Trophoblast cell (in vitro differentiated cells and primary cell): ENCODE results near the gene CD200R1L.
A peak's percentile ranks its signal among the peaks of the same experiment; 100 is the strongest.

Experiments used
- DNase-seq, 2 donors: peaks; one replicate each; pipeline ENCODE4 v3.0.0-alpha.2; 2016
- H2AFZ ChIP-seq: 2 replicates; pipeline ENCODE4 v1.6.1; 2013; ENCODE audit warnings: low read length, moderate library complexity, mild to moderate bottlenecking; ENCODE audit not compliant: insufficient read depth, poor library complexity
- H2AK5ac ChIP-seq: 2 replicates; pipeline ENCODE4 v1.6.1; 2013; ENCODE audit warnings: mild to moderate bottlenecking, low read length
- H2BK120ac ChIP-seq: 2 replicates; pipeline ENCODE4 v1.6.1; 2013; ENCODE audit warnings: low read length, mild to moderate bottlenecking, moderate library complexity; ENCODE audit not compliant: insufficient read depth, poor library complexity
- H2BK12ac ChIP-seq: 2 replicates; pipeline ENCODE4 v1.6.1; 2013; ENCODE audit warnings: mild to moderate bottlenecking, low read length, moderate library complexity
- H2BK5ac ChIP-seq: 2 replicates; pipeline ENCODE4 v1.6.1; 2013; ENCODE audit warnings: low read length, low read depth, moderate library complexity, mild to moderate bottlenecking; ENCODE audit not compliant: poor library complexity
- H3K14ac ChIP-seq: 2 replicates; pipeline ENCODE4 v1.6.1; 2013; ENCODE audit warnings: mild to moderate bottlenecking, low read length
- H3K18ac ChIP-seq: 2 replicates; pipeline ENCODE4 v1.6.1; 2013; ENCODE audit warnings: mild to moderate bottlenecking, low read length
- H3K23ac ChIP-seq: 2 replicates; pipeline ENCODE4 v1.6.1; 2013; ENCODE audit warnings: low read length
- H3K27ac ChIP-seq: 2 replicates; pipeline ENCODE4 v1.5.1; 2013; ENCODE audit warnings: low read depth, mild to moderate bottlenecking, inconsistent platforms, low read length, moderate library complexity
- H3K27me3 ChIP-seq: 2 replicates; pipeline ENCODE4 v1.6.1; 2013; ENCODE audit warnings: inconsistent platforms, mild to moderate bottlenecking, low read length, moderate library complexity; ENCODE audit not compliant: insufficient read depth
- H3K36me3 ChIP-seq, 2 experiments: 1 replicate in 1 of 2; 2 replicates in 1 of 2; pipeline ENCODE4 v1.6.1; 2013; ENCODE audit warnings: low read length in 2 of 2, mild to moderate bottlenecking in 2 of 2, moderate library complexity in 1 of 2; ENCODE audit not compliant: insufficient read depth in 2 of 2, control insufficient read depth in 1 of 2
- H3K4ac ChIP-seq: 2 replicates; pipeline ENCODE4 v1.6.1; 2013; ENCODE audit warnings: low read depth, mild to moderate bottlenecking, low read length, moderate library complexity
- H3K4me1 ChIP-seq, 2 experiments: 1 replicate in 1 of 2; 2 replicates in 1 of 2; pipeline ENCODE4 v1.6.1; 2013; ENCODE audit warnings: low read length in 2 of 2, mild to moderate bottlenecking in 2 of 2, moderate library complexity in 1 of 2; ENCODE audit not compliant: insufficient read depth in 2 of 2, control insufficient read depth in 1 of 2
- H3K4me2 ChIP-seq: 2 replicates; pipeline ENCODE4 v1.6.1; 2013; ENCODE audit warnings: inconsistent platforms, mild to moderate bottlenecking, low read length, moderate library complexity
- H3K4me3 ChIP-seq: 2 replicates; pipeline ENCODE4 v1.5.1; 2013; ENCODE audit warnings: mild to moderate bottlenecking, low read depth, low read length, inconsistent platforms
- H3K79me1 ChIP-seq: one replicate; pipeline ENCODE4 v1.6.1; 2013; ENCODE audit warnings: low read length
- H3K79me2 ChIP-seq: 2 replicates; pipeline ENCODE4 v1.6.1; 2013; ENCODE audit warnings: low read length, mild to moderate bottlenecking; ENCODE audit not compliant: control insufficient read depth, insufficient read depth, poor library complexity
- H3K9ac ChIP-seq: 2 replicates; pipeline ENCODE4 v1.6.1; 2013; ENCODE audit warnings: mild to moderate bottlenecking, low read length
- H3K9me3 ChIP-seq: 2 replicates; pipeline ENCODE4 v1.6.1; 2013; ENCODE audit warnings: low read depth, mild to moderate bottlenecking, control low read depth, inconsistent platforms, low read length; ENCODE audit not compliant: insufficient read depth
- H4K12ac ChIP-seq: 2 replicates; pipeline ENCODE4 v1.6.1; 2013; ENCODE audit warnings: low read depth, mild to moderate bottlenecking, low read length, moderate library complexity
- H4K8ac ChIP-seq: 2 replicates; pipeline ENCODE4 v1.6.1; 2013; ENCODE audit warnings: low read depth, mild to moderate bottlenecking, low read length, moderate library complexity
- H4K91ac ChIP-seq: one replicate; pipeline ENCODE4 v1.6.1; 2013; ENCODE audit warnings: low read depth, mild to moderate bottlenecking, low read length, moderate library complexity
- WGBS: extraction: QIAGEN DNeasy Blood & Tissue Kit; methylation state at CpG from one replicate; pipeline ENCODE4 v1.1.7; 2013; ENCODE audit warnings: missing lambda C conversion rate; ENCODE audit not compliant: insufficient read length, insufficient coverage; ENCODE audit errors: extremely low coverage; 5-methylcytosine and 5-hydroxymethylcytosine counted together

Gene CD200R1L

GRCh38 chr3:112786881-112787579, 59.6 kb downstream of the CD200R1L start:
- no peak overlapping the region for H4K8ac ChIP-seq
- H3K79me1 ChIP-seq = no peaks in the 10 kb centered on the region
- no peak overlapping the region for H3K27ac ChIP-seq
- H3K36me3 ChIP-seq = no peaks in the 10 kb centered on the region
- H3K4me2 ChIP-seq = no peak overlapping the region
- H3K18ac ChIP-seq = no peak overlapping the region
- no CpG with 5 or more reads among the region's 3 CpGs for WGBS
- H2AFZ ChIP-seq = no peak overlapping the region
- no peak overlapping the region for H3K4ac ChIP-seq
- H3K14ac ChIP-seq = no peak overlapping the region
- no peaks in the 10 kb centered on the region for H3K27me3 ChIP-seq
- H2AK5ac ChIP-seq = no peak overlapping the region
- no peak overlapping the region for H2BK120ac ChIP-seq
- H3K9me3 ChIP-seq = peaks cover 5% of the 10 kb centered on the region
- H4K91ac ChIP-seq = no peak overlapping the region
- H3K23ac ChIP-seq = no peak overlapping the region
- no peak overlapping the region for H2BK5ac ChIP-seq
- H3K4me3 ChIP-seq = no peak overlapping the region
- no peak overlapping the region for H4K12ac ChIP-seq
- H2BK12ac ChIP-seq = no peak overlapping the region
- no peak overlapping the region for H3K9ac ChIP-seq
- no peaks in the 10 kb centered on the region for H3K79me2 ChIP-seq
- no peak for DNase-seq
- peaks cover 0 to 3% of the 10 kb centered on the region in 2 experiments for H3K4me1 ChIP-seq

GRCh38 chr3:112786002-112786590, 60.6 kb downstream of the CD200R1L start:
- H3K4me1 ChIP-seq = peaks cover 0 to 3% of the 10 kb centered on the region in 2 experiments
- H3K27ac ChIP-seq = no peak overlapping the region
- no peak overlapping the region for H2BK5ac ChIP-seq
- H2BK120ac ChIP-seq = no peak overlapping the region
- WGBS = no CpG with 5 or more reads among the region's 2 CpGs
- no peak overlapping the region for H4K12ac ChIP-seq
- H3K14ac ChIP-seq = no peak overlapping the region
- H3K23ac ChIP-seq = no peak overlapping the region
- H3K4me3 ChIP-seq = no peak overlapping the region
- peaks cover 5% of the 10 kb centered on the region for H3K9me3 ChIP-seq
- H3K9ac ChIP-seq = no peak overlapping the region
- H2AK5ac ChIP-seq = no peak overlapping the region
- no peak overlapping the region for H3K4me2 ChIP-seq
- H3K27me3 ChIP-seq = no peaks in the 10 kb centered on the region
- H3K18ac ChIP-seq = no peak overlapping the region
- H2BK12ac ChIP-seq = no peak overlapping the region
- DNase-seq = peak; percentile 54 to 75
- no peak overlapping the region for H3K4ac ChIP-seq
- H2AFZ ChIP-seq = no peak overlapping the region
- H3K79me1 ChIP-seq = no peaks in the 10 kb centered on the region
- H4K8ac ChIP-seq = no peak overlapping the region
- H4K91ac ChIP-seq = no peak overlapping the region
- H3K36me3 ChIP-seq = no peaks in the 10 kb centered on the region
- H3K79me2 ChIP-seq = no peaks in the 10 kb centered on the region

- no peaks in the 10 kb centered on the region for H3K79me2 ChIP-seq
Observed at GRCh38 chr3:112785321-112786001, 61.2 kb downstream of the CD200R1L start.

GRCh38 chr3:112782491-112782890, 64.2 kb downstream of the CD200R1L start:
- Histone ChIP-seq H2AK5ac (no peak overlapping the region), H3K4ac (no peak overlapping the region), H3K18ac (no peak overlapping the region), H3K4me1 (peaks cover 0 to 3% of the 10 kb centered on the region in 2 experiments), H3K9ac (no peak overlapping the region), H2BK5ac (no peak overlapping the region), H4K12ac (no peak overlapping the region), H3K23ac (no peak overlapping the region), H2AFZ (no peak overlapping the region), H4K8ac (no peak overlapping the region), H3K27me3 (no peaks in the 10 kb centered on the region), H3K79me1 (no peaks in the 10 kb centered on the region), H3K36me3 (no peaks in the 10 kb centered on the region), H3K79me2 (no peaks in the 10 kb centered on the region), H3K9me3 (peaks cover 2% of the 10 kb centered on the region), H3K4me3 (no peak overlapping the region), H4K91ac (no peak overlapping the region), H2BK120ac (no peak overlapping the region), H2BK12ac (no peak overlapping the region), H3K14ac (no peak overlapping the region), H3K27ac (no peak overlapping the region), H3K4me2 (no peak overlapping the region)
- no peak for DNase-seq
- no CpG with 5 or more reads among the region's 2 CpGs for WGBS

More at GRCh38 chr3:112785321-112786001, 61.2 kb downstream of the CD200R1L start:
- no peaks in the 10 kb centered on the region for H3K27me3 ChIP-seq
- H4K8ac ChIP-seq = no peak overlapping the region
- H3K27ac ChIP-seq = no peak overlapping the region
- H2AK5ac ChIP-seq = no peak overlapping the region
- H4K91ac ChIP-seq = no peak overlapping the region
- peaks cover 0 to 3% of the 10 kb centered on the region in 2 experiments for H3K4me1 ChIP-seq
- H2BK5ac ChIP-seq = no peak overlapping the region
- no peak overlapping the region for H3K9ac ChIP-seq
- no peak overlapping the region for H3K4ac ChIP-seq
- no peaks in the 10 kb centered on the region for H3K36me3 ChIP-seq
- peaks cover 5% of the 10 kb centered on the region for H3K9me3 ChIP-seq
- H3K14ac ChIP-seq = no peak overlapping the region
- H3K23ac ChIP-seq = no peak overlapping the region
- no peak for DNase-seq
- no peaks in the 10 kb centered on the region for H3K79me1 ChIP-seq
- H3K4me3 ChIP-seq = no peak overlapping the region
- H2BK120ac ChIP-seq = no peak overlapping the region
- H3K18ac ChIP-seq = no peak overlapping the region
- WGBS = no CpG with 5 or more reads among the region's 9 CpGs
- H2BK12ac ChIP-seq = no peak overlapping the region
- no peak overlapping the region for H2AFZ ChIP-seq
- no peak overlapping the region for H3K4me2 ChIP-seq
- H4K12ac ChIP-seq = no peak overlapping the region
